ENCODE data around the gene FAM184A. TPM values are rescaled to one million over a fixed set of nuclear protein-coding genes. Genes with fewer than 3 reads are reported as not detected.

Gene FAM184A
- not detected in 2 replicates for total RNA-seq (2014; rRNA removed; shearing (Covaris generic))
- 0.25 TPM in 1 of 2 replicates, not detected in the other for polyA plus RNA-seq (2016; fragmentation: Nextera tagmentation; extraction: Ambion mirVana)

- Histone ChIP-seq H4K20me1 (ENCODE audit: insufficient read depth) (no peaks in the 10 kb centered on the region), H3K4me1 (ENCODE audit: insufficient read depth) (0 out of 2 replicates have a peak, but pooled peaks cover 5% of the 10 kb centered on the region), H3K4me2 (ENCODE audit: unreplicated experiment) (peak within 1 kb of the TSS; percentile 89), H3K9me2 (ENCODE audit: insufficient read depth) (no peaks in the 10 kb centered on the region), H3K4me3 (peak within 1 kb of the TSS; percentile 73), H3K9ac (peak within 1 kb of the TSS; percentile 39), H3F3A (ENCODE audit: insufficient read depth) (peaks cover 6% of the 10 kb centered on the region; the same call in 1 of the 2 replicates), H2AFZ (peak within 1 kb of the TSS; percentile 83), H3K79me2 (ENCODE audit: insufficient read depth) (no peaks in the 10 kb centered on the region), H3K27ac (no peak within 1 kb of the TSS), H3K9me3 (ENCODE audit: low read depth) (no peaks in the 10 kb centered on the region), H3K27me3 (replicated peaks; ENCODE audit: insufficient read depth) (peaks cover 54% of the 10 kb centered on the region), H3K36me3 (ENCODE audit: low read depth) (no peaks in the 10 kb centered on the region)
- 0 to 2% methylated on average over 44 to 67 of the region's 103 CpGs for WGBS, 2 experiments (ENCODE audit: low coverage in 1 of 2, low lambda C conversion rate in 2 of 2, missing lambda C conversion rate in 2 of 2)
- in situ Hi-C loops (cut with MboI), result no loop called here
- DNase-seq, result peak; percentile 68
- TF ChIP-seq EZH2phosphoT487 (IDR thresholded peaks at IDR 0.05; ENCODE audit: insufficient read depth, low read depth) (0 out of 2 replicates have a peak, but pooled peaks have one; percentile 22), EZH2 (IDR thresholded peaks at IDR 0.05; ENCODE audit: insufficient read depth, poor library complexity, severe bottlenecking) (no peak)
These were observed at the start of gene FAM184A for GRCh38 chr6:119078376-119079282. Gene FAM184A, minus strand, starts transcription at chr6:119078664. Its CDS starts 365 bp downstream, at chr6:119078299.

- H3K9me3 ChIP-seq (ENCODE audit: low read depth), result no peaks in the 10 kb centered on the region
- 91 to 100% methylated on average over 1 of the region's 1 CpG for WGBS, 2 experiments (ENCODE audit: low coverage in 1 of 2, low lambda C conversion rate in 2 of 2, missing lambda C conversion rate in 2 of 2)
- no peak overlapping the region for H2AFZ ChIP-seq
- no peak for DNase-seq
- H3K36me3 ChIP-seq (ENCODE audit: low read depth), result no peaks in the 10 kb centered on the region
- no peaks in the 10 kb centered on the region for H3K79me2 ChIP-seq (ENCODE audit: insufficient read depth)
- no peak overlapping the region for H3K9ac ChIP-seq
- no peak overlapping the region for H3K27ac ChIP-seq
- H3F3A ChIP-seq (ENCODE audit: insufficient read depth), result no peaks in the 10 kb centered on the region
- no peaks in the 10 kb centered on the region for H3K27me3 ChIP-seq (replicated peaks; ENCODE audit: insufficient read depth)
- in situ Hi-C loops (cut with MboI), result no loop called here
- peaks cover 13% of the 10 kb centered on the region for H3K4me1 ChIP-seq (ENCODE audit: insufficient read depth)
- no peaks in the 10 kb centered on the region for H3K9me2 ChIP-seq (ENCODE audit: insufficient read depth)
- TF ChIP-seq EZH2phosphoT487 (IDR thresholded peaks at IDR 0.05; ENCODE audit: insufficient read depth, low read depth), result no peak
- TF ChIP-seq EZH2 (IDR thresholded peaks at IDR 0.05; ENCODE audit: insufficient read depth, poor library complexity, severe bottlenecking), result no peak
- H4K20me1 ChIP-seq (ENCODE audit: insufficient read depth), result no peaks in the 10 kb centered on the region
- H3K4me2 ChIP-seq (ENCODE audit: unreplicated experiment), result no peak overlapping the region
- H3K4me3 ChIP-seq, result no peak overlapping the region
These were observed 49.2 kb upstream of the FAM184A start for GRCh38 chr6:119127627-119128026.

GRCh38 chr6:119126826-119127225, 48.4 kb upstream of the FAM184A start:
- no peak overlapping the region for H2AFZ ChIP-seq
- WGBS, 2 experiments (ENCODE audit: low coverage in 1 of 2, low lambda C conversion rate in 2 of 2, missing lambda C conversion rate in 2 of 2), result 41 to 47% methylated on average over 4 of the region's 4 CpGs

GRCh38 chr6:119126140-119126539, 47.7 kb upstream of the FAM184A start:
- Histone ChIP-seq H3K4me2 (ENCODE audit: unreplicated experiment) (no peak overlapping the region), H3K9me3 (ENCODE audit: low read depth) (no peaks in the 10 kb centered on the region), H2AFZ (no peak overlapping the region), H3K27ac (no peak overlapping the region), H3F3A (ENCODE audit: insufficient read depth) (no peaks in the 10 kb centered on the region), H3K9ac (no peak overlapping the region), H3K4me1 (ENCODE audit: insufficient read depth) (peaks cover 13% of the 10 kb centered on the region), H3K79me2 (ENCODE audit: insufficient read depth) (no peaks in the 10 kb centered on the region), H3K4me3 (no peak overlapping the region), H3K27me3 (replicated peaks; ENCODE audit: insufficient read depth) (no peaks in the 10 kb centered on the region), H3K9me2 (ENCODE audit: insufficient read depth) (no peaks in the 10 kb centered on the region), H3K36me3 (ENCODE audit: low read depth) (no peaks in the 10 kb centered on the region), H4K20me1 (ENCODE audit: insufficient read depth) (no peaks in the 10 kb centered on the region)
- in situ Hi-C loops (cut with MboI), result no loop called here
- WGBS, 2 experiments (ENCODE audit: low coverage in 1 of 2, low lambda C conversion rate in 2 of 2, missing lambda C conversion rate in 2 of 2), result 78 to 80% methylated on average over 4 of the region's 4 CpGs
- DNase-seq, result no peak
- no peak for TF ChIP-seq EZH2 (IDR thresholded peaks at IDR 0.05; ENCODE audit: insufficient read depth, poor library complexity, severe bottlenecking)
- TF ChIP-seq EZH2phosphoT487 (IDR thresholded peaks at IDR 0.05; ENCODE audit: insufficient read depth, low read depth), result no peak

More at GRCh38 chr6:119126826-119127225, 48.4 kb upstream of the FAM184A start:
- H3K27ac ChIP-seq, result no peak overlapping the region
- no peaks in the 10 kb centered on the region for H3K9me3 ChIP-seq (ENCODE audit: low read depth)
- H3K27me3 ChIP-seq (replicated peaks; ENCODE audit: insufficient read depth), result no peaks in the 10 kb centered on the region
- no peak for TF ChIP-seq EZH2 (IDR thresholded peaks at IDR 0.05; ENCODE audit: insufficient read depth, poor library complexity, severe bottlenecking)
- no peak for TF ChIP-seq EZH2phosphoT487 (IDR thresholded peaks at IDR 0.05; ENCODE audit: insufficient read depth, low read depth)
- no peaks in the 10 kb centered on the region for H3K36me3 ChIP-seq (ENCODE audit: low read depth)
- no peak overlapping the region for H3K9ac ChIP-seq
- in situ Hi-C loops (cut with MboI), result no loop called here
- peaks cover 13% of the 10 kb centered on the region for H3K4me1 ChIP-seq (ENCODE audit: insufficient read depth)
- H3K9me2 ChIP-seq (ENCODE audit: insufficient read depth), result no peaks in the 10 kb centered on the region
- no peak for DNase-seq
- no peaks in the 10 kb centered on the region for H3K79me2 ChIP-seq (ENCODE audit: insufficient read depth)
- no peak overlapping the region for H3K4me3 ChIP-seq
- H4K20me1 ChIP-seq (ENCODE audit: insufficient read depth), result no peaks in the 10 kb centered on the region
- H3F3A ChIP-seq (ENCODE audit: insufficient read depth), result no peaks in the 10 kb centered on the region
- no peak overlapping the region for H3K4me2 ChIP-seq (ENCODE audit: unreplicated experiment)

Measured in GM23248 (cell line).